GM18873 (cell line): ENCODE data around the gene TBC1D12.

ENCODE experiments used
- ATAC-seq: cut with Tn5 transposase; IDR thresholded peaks from one replicate; pipeline ENCODE4 v1.9.1; 2021; ENCODE audit warnings: mild to moderate bottlenecking, moderate library complexity, moderate number of reproducible peaks; ENCODE audit not compliant: unreplicated experiment, low FRiP score

Gene TBC1D12

DNA sequence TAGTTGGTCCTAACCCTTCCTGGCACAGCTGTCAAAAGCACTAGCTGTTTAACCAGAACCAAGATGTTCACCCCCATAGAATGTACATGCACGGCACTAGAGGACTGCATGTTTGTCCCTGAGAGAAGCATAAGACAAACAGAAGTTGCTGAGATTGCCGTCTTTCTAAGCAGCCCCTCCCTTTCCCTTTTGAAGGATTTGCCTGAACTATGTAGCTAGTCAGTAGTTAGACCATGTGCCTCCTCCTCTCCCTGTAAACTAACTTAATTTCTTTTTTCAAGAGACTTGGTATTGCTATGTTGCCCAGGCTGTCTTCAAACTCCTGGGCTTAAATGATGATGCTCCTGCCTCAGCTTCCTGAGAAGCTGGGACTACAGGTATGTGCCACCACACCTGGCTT lies 40.7 kb downstream of the TBC1D12 start:
- no peak for ATAC-seq

DNA sequence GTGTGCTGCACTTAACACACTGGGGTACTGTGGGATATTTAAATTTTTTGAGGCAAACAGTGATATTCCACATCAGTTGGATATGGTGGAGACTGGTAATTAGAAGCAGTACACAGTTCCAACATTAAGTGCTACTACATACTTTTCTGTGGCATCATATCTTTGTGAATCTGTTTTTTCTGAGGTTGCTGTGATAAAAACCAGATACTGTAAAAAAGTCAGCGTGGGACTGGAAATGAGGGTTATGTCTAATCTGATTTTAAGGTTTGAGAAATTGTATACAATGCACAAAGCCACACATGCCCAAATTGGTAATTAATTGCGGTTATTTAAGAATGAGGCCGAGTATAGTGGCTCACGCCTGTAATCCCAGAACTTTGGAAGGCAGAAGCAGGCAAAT lies 41.2 kb downstream of the TBC1D12 start:
- no peak for ATAC-seq

DNA sequence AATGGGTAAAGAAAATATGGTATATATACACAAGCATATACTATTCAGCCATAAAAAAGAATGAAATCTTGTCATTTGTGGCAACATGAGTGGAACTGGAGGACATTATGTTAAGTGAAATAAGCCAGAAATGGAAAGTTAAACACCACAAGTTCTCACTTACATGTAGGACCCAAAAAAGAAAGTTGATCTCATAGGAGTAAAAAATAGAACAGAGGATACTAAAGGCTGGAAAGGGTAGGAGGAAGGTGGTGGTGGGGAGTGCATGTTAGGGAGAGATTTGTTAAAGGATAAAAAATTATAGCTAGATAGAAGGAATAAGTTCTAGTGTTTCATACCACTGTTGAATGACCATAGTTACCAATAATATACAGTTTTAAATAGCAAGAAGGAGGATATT lies 48.4 kb downstream of the TBC1D12 start:
- ATAC-seq: no peak

DNA sequence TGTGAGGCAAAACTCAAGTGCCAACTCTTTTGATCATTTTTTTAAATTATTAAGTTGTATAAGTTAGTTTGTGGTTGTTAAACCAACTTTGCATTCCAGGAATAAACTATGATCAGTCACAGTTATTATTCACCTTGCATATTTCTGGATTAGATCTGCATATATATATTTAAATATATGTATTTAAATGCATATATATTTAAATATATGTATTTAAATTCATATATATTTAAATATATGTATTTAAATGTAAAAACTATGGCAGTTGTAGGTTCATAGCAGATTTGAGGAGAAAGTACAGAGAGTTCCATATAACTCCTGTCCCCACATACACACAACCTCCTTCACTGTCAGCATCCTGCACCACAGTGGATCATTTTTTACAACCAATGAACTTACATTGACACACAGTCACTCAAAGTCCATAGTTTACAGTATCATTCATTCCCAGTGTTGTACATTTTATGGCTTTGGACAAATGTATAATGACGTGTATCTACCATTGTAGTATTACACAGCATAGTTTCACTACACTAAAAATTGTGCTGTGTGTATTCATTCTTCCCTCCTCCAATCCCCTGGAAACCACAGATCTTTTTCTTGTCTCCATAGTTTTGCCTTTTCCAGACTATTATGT lies 49.7 kb downstream of the TBC1D12 start:
- ATAC-seq: no peak

DNA sequence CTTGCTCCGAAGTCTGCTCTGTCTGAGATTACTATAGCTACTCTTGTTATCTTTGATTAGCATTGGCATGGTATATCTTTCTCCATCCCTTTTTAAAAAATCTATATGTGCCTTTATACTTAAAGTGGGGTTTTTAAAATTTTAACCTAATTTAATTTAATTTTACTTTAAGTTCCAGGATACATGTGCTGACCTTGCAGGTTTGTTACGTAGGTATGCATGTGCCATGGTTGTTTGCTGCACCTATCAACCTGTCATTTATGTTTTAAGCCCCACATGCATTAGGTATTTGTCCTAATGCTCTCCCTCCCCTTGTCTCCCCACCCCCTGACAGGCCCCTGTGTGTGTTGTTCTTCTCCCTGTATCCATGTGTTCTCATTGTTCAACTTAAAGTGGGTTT lies 54.6 kb downstream of the TBC1D12 start:
- no peak for ATAC-seq

DNA sequence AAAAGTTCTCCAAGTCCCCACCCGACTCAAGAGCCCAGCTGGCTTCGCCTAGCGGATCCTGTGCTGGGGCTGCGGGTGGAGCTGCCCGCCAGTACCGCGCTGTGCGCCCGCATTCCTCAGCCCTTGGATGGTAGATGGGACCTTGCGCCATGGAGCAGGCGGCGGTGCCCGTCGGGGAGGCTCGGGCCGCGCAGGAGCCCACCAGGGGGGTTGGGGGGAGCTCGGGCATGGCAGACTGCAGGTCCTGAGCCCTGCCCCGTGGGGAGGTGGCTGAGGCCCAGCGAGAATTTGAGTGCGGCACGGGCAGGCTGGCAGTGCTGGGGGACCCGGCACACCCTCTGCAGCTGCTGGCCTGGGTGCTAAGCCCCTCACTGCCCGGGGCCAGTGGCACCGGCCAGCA lies 57.0 kb downstream of the TBC1D12 start:
- no peak for ATAC-seq

DNA sequence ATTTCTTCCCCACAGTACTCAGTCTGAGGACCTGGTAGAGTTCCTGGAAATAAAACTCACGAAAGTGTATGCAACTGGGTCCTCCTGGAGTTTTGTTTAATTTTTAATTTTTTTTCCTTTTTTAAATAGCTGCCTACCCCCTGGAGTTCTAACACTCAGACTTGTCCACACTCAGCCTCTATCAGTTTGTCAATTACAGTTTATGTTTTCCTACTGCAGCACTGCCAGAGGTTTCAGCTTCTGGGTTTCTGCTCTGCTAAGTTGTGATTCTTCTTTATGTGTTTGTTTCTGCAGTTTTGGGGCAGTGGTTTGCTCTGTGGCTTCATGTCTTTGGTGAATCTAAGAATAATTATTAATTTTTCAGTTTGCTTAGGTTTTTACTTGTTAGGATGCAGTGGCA lies 59.2 kb downstream of the TBC1D12 start:
- no peak for ATAC-seq

DNA sequence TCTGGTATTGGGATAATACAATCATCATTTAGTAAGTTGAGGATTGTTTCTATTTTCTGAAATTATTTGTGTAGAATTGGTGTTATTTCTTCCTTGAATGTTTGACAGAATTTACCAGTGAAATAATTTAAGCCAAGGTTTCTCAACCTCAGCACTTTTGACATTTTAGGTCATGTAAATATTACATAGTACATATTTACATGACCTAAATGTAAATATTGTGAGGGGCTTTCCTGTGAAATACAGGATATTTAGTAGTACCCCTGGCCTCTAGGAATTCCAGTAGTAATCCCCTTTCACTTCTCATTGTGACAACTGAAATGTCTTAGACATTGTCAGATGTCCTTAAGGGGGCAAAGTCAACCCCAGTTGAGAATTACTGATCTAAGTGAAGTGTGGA lies 59.8 kb downstream of the TBC1D12 start:
- no peak for ATAC-seq

DNA sequence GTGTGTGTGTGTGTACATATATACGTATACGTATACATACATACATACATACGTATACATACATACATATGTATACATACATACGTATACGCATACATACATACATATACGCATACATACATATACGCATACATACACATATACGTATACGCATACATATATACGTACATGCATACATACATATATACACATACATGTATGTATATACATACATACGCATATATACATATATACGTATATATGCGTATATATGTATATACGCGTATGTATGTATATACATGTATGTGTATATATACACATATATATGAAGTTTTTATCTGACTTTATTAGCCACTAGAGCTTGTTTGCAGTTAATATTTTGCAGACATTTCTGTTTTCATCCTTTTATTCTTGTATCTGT lies 63.3 kb downstream of the TBC1D12 start:
- ATAC-seq: no peak

DNA sequence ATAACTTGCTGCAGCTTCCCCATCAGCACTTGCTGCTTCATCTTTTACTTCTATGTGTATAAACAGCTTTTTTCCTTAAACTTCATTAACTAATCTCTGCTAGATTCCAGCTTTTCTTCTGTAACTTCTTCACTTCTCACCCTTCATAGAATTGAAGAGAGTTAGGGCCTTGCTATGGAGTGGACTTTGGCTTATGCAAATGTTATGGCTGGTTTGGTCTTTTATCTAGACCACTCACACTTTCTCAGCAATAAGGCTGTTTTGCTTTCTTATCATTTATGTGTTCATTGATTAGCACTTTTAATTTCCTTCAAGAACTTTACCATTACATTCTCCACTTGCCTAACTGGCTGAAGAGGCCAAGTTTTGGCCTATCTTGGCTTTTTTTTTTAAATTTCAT lies 79.1 kb downstream of the TBC1D12 start:
- no peak for ATAC-seq

DNA sequence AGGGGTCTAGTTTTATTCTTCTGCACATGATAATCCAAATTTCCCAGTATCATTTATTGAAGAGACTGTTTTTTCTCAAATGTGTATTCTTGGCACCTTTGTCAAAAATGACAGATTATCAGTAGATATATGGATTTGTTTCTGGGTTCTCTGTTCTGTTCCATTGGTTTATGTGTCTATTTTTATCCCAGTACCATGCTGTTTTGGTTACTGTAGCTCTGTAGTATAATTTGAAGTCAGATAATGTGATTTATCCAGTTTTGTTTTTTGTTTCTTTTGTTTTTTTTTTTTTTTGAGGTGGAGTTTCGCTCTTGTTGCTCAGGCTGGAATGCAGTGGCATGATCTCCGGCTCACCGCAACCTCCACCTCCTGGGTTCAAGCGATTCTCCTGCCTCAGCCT lies 81.6 kb downstream of the TBC1D12 start:
- no peak for ATAC-seq

DNA sequence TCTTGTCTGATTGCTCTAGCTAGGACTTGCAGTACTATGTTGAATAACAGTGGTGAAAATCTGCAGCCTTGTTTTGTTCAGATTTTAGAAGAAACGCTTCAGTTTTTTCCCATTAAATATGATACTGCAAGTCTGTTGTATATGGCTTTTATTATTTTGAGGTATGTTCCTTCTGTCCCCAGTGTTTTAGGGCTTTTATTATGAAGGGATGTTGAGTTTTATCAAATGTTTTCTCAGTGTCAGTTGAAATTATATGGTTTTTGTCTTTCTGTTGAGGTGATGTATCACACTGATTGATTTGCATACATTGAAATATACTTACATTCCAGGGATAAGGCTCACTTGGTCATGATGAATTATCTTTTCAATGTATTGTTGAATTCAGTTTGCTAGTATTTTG lies 82.8 kb downstream of the TBC1D12 start:
- no peak for ATAC-seq

DNA sequence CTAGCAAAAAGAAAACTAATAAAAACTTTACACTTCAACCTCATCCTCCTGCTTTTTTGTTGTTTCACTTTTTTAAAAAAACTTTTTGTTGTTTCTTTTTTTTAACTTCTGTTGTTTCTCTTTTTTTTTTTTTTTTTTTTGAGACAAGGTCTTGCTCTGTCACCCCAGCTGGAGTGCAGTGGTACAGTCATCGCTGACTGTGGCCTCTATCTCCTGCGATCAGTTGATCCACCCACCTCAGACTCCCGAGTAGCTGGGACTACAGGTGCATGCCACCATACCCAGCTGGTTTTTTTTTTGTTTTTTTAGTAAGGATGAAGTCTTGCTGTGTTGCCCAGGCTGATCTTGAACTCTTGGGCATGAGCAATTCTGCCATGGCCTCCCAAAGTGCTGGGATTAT lies 85.2 kb downstream of the TBC1D12 start:
- no peak for ATAC-seq

DNA sequence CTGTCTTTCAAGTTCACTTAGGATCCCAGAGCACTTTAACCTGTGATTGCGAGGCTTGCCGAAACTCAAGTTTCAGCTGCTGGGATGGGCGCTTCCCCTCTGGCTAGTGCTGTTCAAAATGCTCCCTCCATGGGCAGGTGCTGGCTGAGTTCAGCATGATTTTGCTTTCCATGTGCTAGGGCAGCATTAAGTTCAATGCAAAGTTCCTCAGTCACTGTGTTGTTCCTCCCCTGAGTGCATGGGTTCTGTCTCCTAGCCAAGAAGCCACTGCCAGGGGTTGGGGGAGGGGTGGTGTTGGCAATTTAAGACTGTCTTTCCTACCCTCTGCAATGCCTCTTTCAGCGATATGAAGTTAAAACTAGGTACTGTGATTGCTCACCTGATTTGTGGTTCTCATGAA lies 86.8 kb downstream of the TBC1D12 start:
- ATAC-seq: no peak

DNA sequence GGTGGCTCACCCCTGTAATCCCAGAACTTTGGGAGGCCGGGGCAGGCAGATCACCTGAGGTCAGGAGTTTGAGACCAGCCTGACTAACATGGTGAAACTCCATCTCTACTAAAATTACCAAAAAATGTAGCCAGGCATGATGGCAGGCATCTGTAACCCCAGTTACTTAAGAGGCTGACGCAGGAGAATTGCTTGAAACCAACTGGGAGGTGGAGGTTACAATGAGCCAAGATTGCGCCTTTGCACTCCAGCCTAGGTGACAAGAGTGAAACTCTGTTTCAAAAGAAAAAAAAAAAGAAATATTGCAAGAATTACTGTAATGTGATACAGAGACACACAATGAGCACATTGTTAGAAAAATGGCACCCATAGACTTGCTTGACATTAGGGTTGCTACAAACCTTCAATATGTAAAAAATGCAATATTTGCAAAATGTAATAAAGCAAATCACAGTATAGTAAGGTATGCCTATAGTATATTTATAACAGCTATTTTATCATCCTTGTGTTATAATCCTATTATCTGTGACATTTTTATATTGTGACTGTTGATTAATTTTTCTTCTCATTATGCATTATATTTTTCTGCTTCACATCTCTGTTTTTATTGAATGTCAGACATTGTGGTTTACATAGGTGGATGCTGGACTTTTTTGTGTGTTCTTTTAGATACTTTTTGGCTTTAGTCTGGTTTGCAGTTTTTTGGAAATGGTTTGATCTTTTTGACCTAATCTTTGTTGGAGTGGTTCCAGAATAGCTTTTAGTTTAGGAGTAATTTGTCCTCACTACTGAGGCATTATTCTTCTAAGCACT lies 87.8 kb downstream of the TBC1D12 start:
- no peak for ATAC-seq

DNA sequence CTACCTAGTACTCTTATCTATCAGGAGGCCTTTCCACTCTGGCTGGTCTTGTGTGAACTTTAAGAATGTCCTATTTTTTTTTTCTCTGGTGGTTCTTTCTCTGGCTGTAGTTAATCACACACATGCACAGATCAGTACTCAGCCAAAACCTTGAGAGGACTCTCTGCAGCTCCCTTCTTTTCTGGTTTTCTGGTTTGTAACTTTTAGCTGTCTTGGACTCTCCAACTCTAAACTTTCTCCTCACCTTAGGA lies 88.4 kb downstream of the TBC1D12 start:
- ATAC-seq: no peak

DNA sequence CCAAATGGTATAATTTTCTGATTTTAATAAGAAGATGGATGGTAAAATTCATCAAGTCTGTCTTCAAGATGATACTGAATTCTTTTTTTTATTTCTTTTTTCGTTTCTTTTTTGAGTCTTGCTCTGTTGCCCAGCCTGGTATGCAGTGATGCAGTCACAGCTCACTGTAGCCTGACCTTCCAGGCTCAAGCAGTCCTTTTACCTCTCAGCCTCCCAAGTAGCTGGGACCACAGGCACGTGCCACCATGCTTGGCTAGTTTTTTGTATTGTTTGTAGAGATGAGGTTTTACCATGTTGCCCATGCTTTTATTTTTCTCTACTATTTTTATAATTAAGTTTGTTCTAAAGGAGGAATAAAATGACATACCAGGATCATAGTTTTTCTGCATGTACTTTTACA lies 91.1 kb downstream of the TBC1D12 start:
- no peak for ATAC-seq

DNA sequence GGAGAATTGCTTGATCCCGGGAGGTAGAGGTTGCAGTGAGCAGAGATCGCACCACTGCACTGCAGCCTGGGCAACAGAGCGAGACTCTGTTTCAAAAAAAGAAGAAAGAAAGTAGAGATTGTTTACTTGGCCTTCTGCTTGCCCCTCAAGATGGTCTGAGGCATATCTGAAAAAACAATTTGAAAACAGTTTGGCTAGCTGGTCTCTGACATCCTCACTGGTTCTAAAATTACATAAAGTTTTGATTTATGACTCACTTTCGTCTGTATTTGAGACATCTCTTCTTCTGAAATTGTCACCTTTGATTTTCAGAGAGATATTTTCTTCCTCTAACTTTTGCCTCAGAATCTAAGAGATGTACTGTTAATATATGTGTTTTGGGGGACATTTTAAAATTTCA lies 93.7 kb downstream of the TBC1D12 start:
- peak; percentile 50 for ATAC-seq

DNA sequence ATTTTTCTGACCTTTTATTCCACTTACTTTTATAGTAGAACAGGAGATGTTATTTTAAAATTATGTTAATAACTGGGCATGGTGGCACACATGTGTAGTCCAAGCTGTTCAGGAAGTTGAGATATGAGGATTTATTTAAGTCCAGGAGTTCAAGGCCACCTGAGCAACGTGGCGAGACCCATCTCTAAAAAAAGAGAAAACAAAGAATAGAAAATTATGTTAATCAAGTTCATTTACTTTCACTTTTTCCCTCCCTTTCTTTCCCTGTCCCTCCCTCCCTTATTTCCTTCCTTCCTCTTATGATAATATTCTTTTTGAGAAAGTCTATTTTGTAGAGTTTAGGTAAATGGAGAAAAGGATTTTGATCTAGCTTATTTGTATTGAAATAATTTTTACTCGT lies 94.3 kb downstream of the TBC1D12 start:
- ATAC-seq: no peak

DNA sequence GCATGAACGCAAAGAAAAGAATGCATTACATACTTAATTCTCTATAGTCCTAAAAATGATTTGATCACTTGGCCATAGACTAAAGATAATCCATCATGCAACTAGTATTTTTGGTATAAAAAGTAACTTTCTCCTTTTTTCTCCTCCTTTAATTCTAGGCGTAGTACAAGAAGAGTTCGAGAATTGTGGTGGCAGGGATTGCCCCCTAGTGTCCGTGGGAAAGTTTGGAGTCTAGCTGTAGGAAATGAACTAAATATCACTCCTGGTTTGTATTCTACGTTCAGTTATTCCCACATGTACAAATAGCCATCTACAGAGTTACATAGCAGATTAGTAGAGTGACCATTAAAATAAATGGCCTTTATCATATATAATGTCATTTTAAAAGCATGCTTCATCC lies 97.7 kb downstream of the TBC1D12 start:
- ATAC-seq: no peak

DNA sequence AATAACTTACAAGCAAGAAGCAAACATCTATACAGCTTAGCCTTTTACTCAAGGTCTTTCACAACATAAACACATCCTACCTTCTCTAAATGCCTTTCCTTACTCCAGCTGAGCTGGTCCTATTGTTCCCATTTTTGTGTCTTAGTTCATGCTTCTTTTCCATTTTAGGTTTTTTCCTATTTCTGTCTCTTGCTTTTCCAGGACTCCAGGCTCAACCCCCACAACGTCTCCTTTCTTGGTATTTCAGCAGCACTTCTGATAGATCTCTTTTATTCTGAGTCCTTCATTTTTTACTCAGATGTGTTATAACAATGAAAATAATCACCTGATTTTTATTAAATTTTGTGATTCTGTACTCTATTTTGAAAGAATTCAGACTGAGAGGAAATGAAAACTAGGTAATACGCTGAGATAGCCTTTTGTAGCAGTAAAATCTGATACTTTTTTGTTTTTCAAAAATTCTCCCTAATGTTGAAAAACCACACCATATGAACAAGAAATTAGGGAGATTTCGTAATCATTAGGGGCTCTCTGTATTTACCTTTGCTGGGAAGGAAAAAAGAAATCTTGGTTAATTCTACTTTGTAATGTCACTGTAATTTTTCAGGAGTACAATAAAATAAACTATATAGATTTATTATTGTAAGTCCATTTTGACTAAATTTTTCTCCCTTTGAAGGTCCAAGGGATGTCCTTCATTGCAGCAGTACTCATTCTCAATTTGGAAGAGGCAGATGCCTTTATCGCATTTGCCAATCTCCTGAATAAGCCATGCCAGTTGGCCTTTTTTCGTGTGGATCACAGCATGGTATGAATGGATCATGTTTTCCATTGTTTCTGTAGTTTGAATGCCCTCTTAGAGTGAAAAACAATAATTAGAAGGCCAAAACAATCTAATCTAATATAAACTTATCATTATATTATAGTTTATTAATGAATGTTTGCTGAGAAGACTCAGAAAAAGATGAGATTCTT lies 119.2 kb downstream of the TBC1D12 start:
- ATAC-seq: no peak
